CD14-positive monocyte (primary cell): Measurements from ENCODE around the gene WDR70. TPM values are rescaled to one million over a fixed set of nuclear protein-coding genes. Genes with fewer than 3 reads are reported as not detected.

Experiments used
- DNase-seq, 3 donors: peaks; one replicate each; pipeline ENCODE4 v3.0.0-alpha.2; 2011 to 2022
- H2AFZ ChIP-seq: 2 replicates; pipeline ENCODE4 v1.6.0; 2012; ENCODE audit warnings: mild to moderate bottlenecking, low read depth, low read length, inconsistent platforms; ENCODE audit not compliant: insufficient read depth, poor library complexity, severe bottlenecking
- H3K27ac ChIP-seq, 2 donors: 1 replicate in 1 of 2; 2 replicates in 1 of 2; pipeline ENCODE4 v1.5.1; 2012 to 2013; ENCODE audit warnings: low read length in 2 of 2, control low read depth in 1 of 2, inconsistent platforms in 1 of 2, low read depth in 1 of 2, mild to moderate bottlenecking in 1 of 2
- H3K27me3 ChIP-seq, 2 donors: one replicate each; pipeline versions ENCODE4 v1.6.0 to v1.6.1; 2011 to 2013; ENCODE audit warnings: low read length in 2 of 2; ENCODE audit not compliant: control insufficient read depth in 2 of 2, insufficient read depth in 2 of 2
- H3K36me3 ChIP-seq, 2 donors: replicated peaks in 1 of 2; 1 replicate in 1 of 2; 2 replicates in 1 of 2; pipeline versions ENCODE4 v1.5.1 to v1.6.1; 2012 to 2013; ENCODE audit warnings: low read length in 2 of 2, control low read depth in 1 of 2, inconsistent platforms in 1 of 2, mild to moderate bottlenecking in 1 of 2; ENCODE audit not compliant: insufficient read depth in 2 of 2, control insufficient read depth in 1 of 2
- H3K4me1 ChIP-seq, 2 donors: 1 replicate in 1 of 2; 2 replicates in 1 of 2; pipeline versions ENCODE4 v1.5.1 to v1.6.1; 2012 to 2013; ENCODE audit warnings: low read length in 2 of 2, control low read depth in 1 of 2, inconsistent platforms in 1 of 2, mild to moderate bottlenecking in 1 of 2, moderate library complexity in 1 of 2; ENCODE audit not compliant: insufficient read depth in 2 of 2, control insufficient read depth in 1 of 2
- H3K4me2 ChIP-seq: replicated peaks from 2 replicates; pipeline ENCODE3; 2012; ENCODE audit warnings: low read length, moderate library complexity, mild to moderate bottlenecking; ENCODE audit not compliant: poor library complexity, severe bottlenecking; ENCODE audit errors: extremely low read depth
- H3K4me3 ChIP-seq, 3 experiments: fragments of 200-600 bp in 1 of 3; sonication (generic) in 1 of 3; replicated peaks in 1 of 3; 1 replicate in 2 of 3; 2 replicates in 1 of 3; pipeline ENCODE4 v1.5.1; 2011 to 2013; ENCODE audit warnings: low read length in 3 of 3, mild to moderate bottlenecking in 3 of 3, control low read depth in 2 of 3, low read depth in 2 of 3, inconsistent platforms in 1 of 3, moderate library complexity in 1 of 3
- H3K79me2 ChIP-seq: 2 replicates; pipeline ENCODE4 v1.6.0; 2012; ENCODE audit warnings: mild to moderate bottlenecking, control low read depth, inconsistent platforms, low read length, moderate library complexity; ENCODE audit not compliant: insufficient read depth
- H3K9ac ChIP-seq: 2 replicates; pipeline ENCODE4 v1.6.0; 2017; ENCODE audit warnings: low read length, mild to moderate bottlenecking; ENCODE audit not compliant: insufficient read depth, poor library complexity, severe bottlenecking
- H3K9me3 ChIP-seq, 2 donors: replicated peaks in 1 of 2; 1 replicate in 1 of 2; 2 replicates in 1 of 2; pipeline versions ENCODE4 v1.5.1 to v1.6.1; 2012 to 2013; ENCODE audit warnings: low read length in 2 of 2, control low read depth in 1 of 2; ENCODE audit not compliant: control insufficient read depth in 1 of 2, insufficient read depth in 1 of 2
- H4K20me1 ChIP-seq: 2 replicates; pipeline ENCODE4 v1.6.0; 2012; ENCODE audit warnings: mild to moderate bottlenecking, low read length, control low read depth, moderate library complexity; ENCODE audit not compliant: insufficient read depth
- H3K27ac Mint-ChIP-seq, 7 donors: one replicate each; pipeline ENCODE4 v1.8.0; 2020; ENCODE audit warnings: mild to moderate bottlenecking in 7 of 7, mixed read lengths in 7 of 7, moderate library complexity in 6 of 7, inconsistent platforms in 2 of 7
- H3K27me3 Mint-ChIP-seq, 3 donors: one replicate each; pipeline ENCODE4 v1.8.0; 2021 to 2022; ENCODE audit warnings: low read depth in 3 of 3, mild to moderate bottlenecking in 3 of 3, mixed read lengths in 3 of 3, moderate library complexity in 3 of 3, inconsistent platforms in 1 of 3
- H3K36me3 Mint-ChIP-seq, 2 donors: one replicate each; pipeline ENCODE4 v1.8.0; 2020; ENCODE audit warnings: mixed read lengths in 2 of 2, inconsistent platforms in 1 of 2, mild to moderate bottlenecking in 1 of 2
- H3K4me1 Mint-ChIP-seq: one replicate; pipeline ENCODE4 v1.8.0; 2020; ENCODE audit warnings: mild to moderate bottlenecking, mixed read lengths
- H3K4me3 Mint-ChIP-seq, 2 donors: one replicate each; pipeline ENCODE4 v1.8.0; 2020; ENCODE audit warnings: mild to moderate bottlenecking in 2 of 2, mixed read lengths in 2 of 2, moderate library complexity in 1 of 2
- H3K9me3 Mint-ChIP-seq, 7 donors: one replicate each; pipeline ENCODE4 v1.8.0; 2020 to 2022; ENCODE audit warnings: mixed read lengths in 7 of 7, mild to moderate bottlenecking in 6 of 7, moderate library complexity in 6 of 7, inconsistent platforms in 2 of 7
- CTCF ChIP-seq: fragments of 200-600 bp; IDR thresholded peaks from one replicate; pipeline ENCODE4 v1.8.0; 2022; ENCODE audit warnings: antibody characterized with exemption, mild to moderate bottlenecking
- intact Hi-C, 2 donors: fragments of 100-400 bp; cut with micrococcal nuclease; formaldehyde crosslinking; loops; one replicate each; pipeline versions ENCODE4 v1.15.0 to v1.15.1; 2023
- polyA plus RNA-seq, 3 donors: library from polyadenylated mRNA; depleted of rRNA in 1 of 3; unstranded in 2 of 3; stranded (reverse) in 1 of 3; fragments of 300-500 nt in 2 of 3; fragments of >200 nt in 1 of 3; fragmentation: Illumina TruSeq in 2 of 3; gene quantifications; 1 replicate in 2 of 3; 2 replicates in 1 of 3; pipeline ENCODE4 v1.2.3, GENCODE V29; 2012 to 2021

Gene WDR70
- polyA plus RNA-seq, 3 donors = 13.1 to 21.0 (median 19.1) TPM

GRCh38 chr5:37740331-37741066, 361.4 kb downstream of the WDR70 start:
- Histone ChIP-seq H3K4me2 (no peak overlapping the region), H2AFZ (no peak overlapping the region), H3K4me3 (no peak overlapping the region), H3K27me3 (no peaks in the 10 kb centered on the region), H4K20me1 (no peaks in the 10 kb centered on the region), H3K27ac (no peak overlapping the region), H3K9ac (no peak overlapping the region), H3K36me3 (peaks cover 0 to 26% of the 10 kb centered on the region in 2 donors), H3K79me2 (no peaks in the 10 kb centered on the region), H3K9me3 (peaks cover 13 to 15% of the 10 kb centered on the region in 2 donors), H3K4me1 (peaks cover 6 to 10% of the 10 kb centered on the region in 2 donors)
- Mint-ChIP-seq H3K27me3 (peaks cover 0 to 3% (median 0%) of the 10 kb centered on the region in 3 donors), H3K36me3 (peaks cover 53 to 57% of the 10 kb centered on the region in 2 donors), H3K27ac (no peak overlapping the region), H3K4me3 (no peak overlapping the region), H3K4me1 (peaks cover 21% of the 10 kb centered on the region), H3K9me3 (peaks cover 4 to 17% (median 13%) of the 10 kb centered on the region in 7 donors)
- TF ChIP-seq CTCF = no peak
- no peak for DNase-seq
- intact Hi-C loops = no loop called here

- intact Hi-C loops = no loop called here
- DNase-seq = no peak
- H2AFZ ChIP-seq = no peak overlapping the region
- no peaks in the 10 kb centered on the region for H4K20me1 ChIP-seq
- no peak overlapping the region for H3K4me3 Mint-ChIP-seq
- H3K27ac ChIP-seq = no peak overlapping the region
- peaks cover 13 to 24% (median 20%) of the 10 kb centered on the region in 7 donors for H3K9me3 Mint-ChIP-seq
- peaks cover 0 to 3% (median 2%) of the 10 kb centered on the region in 3 donors for H3K27me3 Mint-ChIP-seq
- no peak overlapping the region for H3K4me2 ChIP-seq
- peaks cover 21% of the 10 kb centered on the region for H3K4me1 Mint-ChIP-seq
- no peak for TF ChIP-seq CTCF
- H3K4me1 ChIP-seq = peaks cover 6 to 10% of the 10 kb centered on the region in 2 donors
- peaks cover 13 to 15% of the 10 kb centered on the region in 2 donors for H3K9me3 ChIP-seq
- H3K27ac Mint-ChIP-seq = no peak overlapping the region
- no peaks in the 10 kb centered on the region for H3K27me3 ChIP-seq
- no peak overlapping the region for H3K9ac ChIP-seq
- no peaks in the 10 kb centered on the region for H3K79me2 ChIP-seq
- H3K36me3 ChIP-seq = peaks cover 0 to 26% of the 10 kb centered on the region in 2 donors
- H3K4me3 ChIP-seq = no peak overlapping the region
- peaks cover 48 to 51% of the 10 kb centered on the region in 2 donors for H3K36me3 Mint-ChIP-seq
Observed at GRCh38 chr5:37742111-37742510, 363.0 kb downstream of the WDR70 start.
